Heart left ventricle (tissue), 16 donors: ENCODE measurements around the gene HES6. TPM values are rescaled to one million over a fixed set of nuclear protein-coding genes. Genes with fewer than 3 reads are reported as not detected.

Experiments used
- ATAC-seq, 4 donors: fragments of 200-7000 bp; cut with Tn5 transposase; one replicate each; pipeline ENCODE4 v1.9.1; 2020 to 2022; ENCODE audit warnings: moderate library complexity in 4 of 4, mild to moderate bottlenecking in 3 of 4, moderate number of reproducible peaks in 1 of 4
- DNase-seq, 5 donors: peaks; one replicate each; pipeline ENCODE4 v3.0.0-alpha.2; 2020
- H3K27ac ChIP-seq, 12 donors: fragments of 200-600 bp; sonication (generic) in 4 of 12; one replicate each; pipeline versions ENCODE4 v1.5.0 to v1.8.0; 2016 to 2022; ENCODE audit warnings: mild to moderate bottlenecking in 2 of 12
- H3K27me3 ChIP-seq, 9 donors: fragments of 200-600 bp; sonication (generic) in 2 of 9; one replicate each; pipeline versions ENCODE4 v1.5.1 to v1.8.0; 2016 to 2022; ENCODE audit warnings: mild to moderate bottlenecking in 3 of 9
- H3K36me3 ChIP-seq, 9 donors: fragments of 200-600 bp; sonication (generic) in 2 of 9; one replicate each; pipeline versions ENCODE4 v1.5.0 to v1.8.0; 2018 to 2022; ENCODE audit warnings: mild to moderate bottlenecking in 2 of 9
- H3K4me1 ChIP-seq, 12 donors: fragments of 200-600 bp; sonication (generic) in 4 of 12; one replicate each; pipeline versions ENCODE4 v1.5.0 to v1.8.0; 2016 to 2022; ENCODE audit warnings: mild to moderate bottlenecking in 3 of 12
- H3K4me3 ChIP-seq, 12 donors: fragments of 200-600 bp; sonication (generic) in 4 of 12; one replicate each; pipeline versions ENCODE4 v1.5.0 to v1.8.0; 2017 to 2022; ENCODE audit warnings: mild to moderate bottlenecking in 9 of 12, moderate library complexity in 4 of 12
- H3K9me3 ChIP-seq, 12 donors: fragments of 200-600 bp; sonication (generic) in 4 of 12; one replicate each; pipeline versions ENCODE4 v1.5.0 to v1.8.0; 2016 to 2022; ENCODE audit warnings: mild to moderate bottlenecking in 1 of 12
- POLR2A ChIP-seq, 2 donors: fragments of 450-650 bp; IDR thresholded peaks; one replicate each; pipeline ENCODE4 v1.6.1; 2017; ENCODE audit warnings: antibody characterized with exemption in 2 of 2, mild to moderate bottlenecking in 2 of 2, moderate library complexity in 2 of 2
- WGBS, 4 donors: extraction: QIAGEN DNeasy Blood & Tissue Kit in 2 of 4; methylation state at CpG; one replicate each; pipeline versions ENCODE4 v1.1.5 to v1.1.7; 2013 to 2018; 5-methylcytosine and 5-hydroxymethylcytosine counted together
- intact Hi-C, 10 donors: fragments of 100-400 bp; cut with DNase I; formaldehyde crosslinking; loops; one replicate each; pipeline versions ENCODE4 v1.11.1 to v1.14.2; 2022
- polyA plus RNA-seq, 2 donors: library from polyadenylated mRNA; stranded (reverse); fragments of 200-250 nt; gene quantifications; one replicate each; pipeline ENCODE4 v1.2.3, GENCODE V29; 2013
- total RNA-seq, 9 donors: library from RNA; depleted of rRNA in 2 of 9; stranded (reverse); fragments of >200 nt in 2 of 9; fragmentation: NEBNext Ultra II Directional in 3 of 9; extraction: Animal tissue kit (Norgen Biotek cat#: 25700) in 3 of 9; gene quantifications; one replicate each; pipeline versions ENCODE4 v1.1.0 to v1.2.4, GENCODE V29; 2016 to 2023
- TF ChIP-seq, protein P1 (sequence below), 12 donors: fragments of 200-600 bp; sonication (generic) in 4 of 12; IDR thresholded peaks; one replicate each; pipeline versions ENCODE4 v1.5.0 to v1.8.0; 2018 to 2022; ENCODE audit warnings: antibody characterized with exemption in 12 of 12, mild to moderate bottlenecking in 5 of 12
- donor health status: ischemic (EF 13 %, LVEDD 7.1; RV severe dilation, severe dysfunction).
- donor health status: healthy with polysubstance abuse.
- donor health status: DM: no; HTN: yes; CAD: no.
- donor health status: DM: no; HTN: no; CAD: no.
- donor health status: ischemic (EF 25% LVEDD 6.9; RV normal size, moderate dysfunction).
- donor health status: ischemic (EF 25% LVEDD 5.7; RV mildly dilated, moderate dysfunction).
- donor health status: healthy.
- donor health status: DM: yes; HTN: yes; CAD: no.
- donor health status: ischemic (EF 35%, LVEDD 5.7; RV mildly dilated, moderate dysfunction).
- donor health status: nonischemic (EF 11% LVEDD 7.7; RV severe dilation, severe dysfunction).
- donor health status: DM: yes; HTN: yes; CAD: no.
- donor health status: PGD.
- donor health status: ischemic (EF 29% LVEDD 5.4; RV normal size, mild dysfunction).
- donor health status: nonischemic (EF 23%, LVEDD 6.1; RV moderate dilation, normal function).

Gene HES6
- total and polyA plus RNA-seq, 11 donors = 0.45 to 9.1 (median 3.6) TPM

DNA sequence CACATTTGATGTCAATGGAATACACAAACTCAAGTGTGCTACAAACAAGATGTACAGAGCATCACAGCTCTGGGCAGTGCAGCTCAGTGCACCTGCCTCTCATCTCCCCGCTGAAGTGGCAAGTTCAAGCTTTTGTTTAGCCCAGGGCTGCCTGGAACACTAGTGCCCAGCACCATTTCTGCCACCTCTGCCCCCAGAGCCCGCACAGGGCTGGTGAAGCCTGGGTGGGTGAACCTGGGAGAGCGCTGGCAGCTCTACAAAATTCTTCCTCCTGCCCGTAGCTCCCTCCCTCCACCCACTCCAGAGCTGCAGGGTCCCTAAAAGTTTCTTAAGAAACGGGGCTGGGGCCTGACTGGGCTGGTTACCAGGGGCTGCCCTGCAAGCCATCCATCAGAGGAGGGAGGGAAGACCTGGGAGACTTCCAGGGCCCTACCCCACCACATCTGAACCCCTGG is 1.5 kb downstream of the HES6 start:
- Histone ChIP-seq H3K4me3 (no peak overlapping the region), H3K36me3 (no peaks in the 10 kb centered on the region), H3K27me3 (peaks cover 0 to 34% (median 7%) of the 10 kb centered on the region in 9 donors), H3K9me3 (no peaks in the 10 kb centered on the region), H3K4me1 (peaks cover 0 to 44% (median 19%) of the 10 kb centered on the region in 12 donors), H3K27ac (no peak overlapping the region)
- 86 to 93% (median 89%) methylated on average over 5 of the region's 5 CpGs for WGBS, 4 donors
- ATAC-seq = no peak
- intact Hi-C loops = loop anchor here in 1 of 10 donors (5.0 kb wide), 1 partner anchor 36 kb away; the partner anchor contains the start of gene ILKAP
- peak in 1 of 5 donors; percentile 14 for DNase-seq
- TF ChIP-seq, protein P1, sequence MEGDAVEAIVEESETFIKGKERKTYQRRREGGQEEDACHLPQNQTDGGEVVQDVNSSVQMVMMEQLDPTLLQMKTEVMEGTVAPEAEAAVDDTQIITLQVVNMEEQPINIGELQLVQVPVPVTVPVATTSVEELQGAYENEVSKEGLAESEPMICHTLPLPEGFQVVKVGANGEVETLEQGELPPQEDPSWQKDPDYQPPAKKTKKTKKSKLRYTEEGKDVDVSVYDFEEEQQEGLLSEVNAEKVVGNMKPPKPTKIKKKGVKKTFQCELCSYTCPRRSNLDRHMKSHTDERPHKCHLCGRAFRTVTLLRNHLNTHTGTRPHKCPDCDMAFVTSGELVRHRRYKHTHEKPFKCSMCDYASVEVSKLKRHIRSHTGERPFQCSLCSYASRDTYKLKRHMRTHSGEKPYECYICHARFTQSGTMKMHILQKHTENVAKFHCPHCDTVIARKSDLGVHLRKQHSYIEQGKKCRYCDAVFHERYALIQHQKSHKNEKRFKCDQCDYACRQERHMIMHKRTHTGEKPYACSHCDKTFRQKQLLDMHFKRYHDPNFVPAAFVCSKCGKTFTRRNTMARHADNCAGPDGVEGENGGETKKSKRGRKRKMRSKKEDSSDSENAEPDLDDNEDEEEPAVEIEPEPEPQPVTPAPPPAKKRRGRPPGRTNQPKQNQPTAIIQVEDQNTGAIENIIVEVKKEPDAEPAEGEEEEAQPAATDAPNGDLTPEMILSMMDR (IDR thresholded peaks at IDR 0.05) = no peak
- TF ChIP-seq POLR2A (IDR thresholded peaks at IDR 0.05) = no peak

DNA sequence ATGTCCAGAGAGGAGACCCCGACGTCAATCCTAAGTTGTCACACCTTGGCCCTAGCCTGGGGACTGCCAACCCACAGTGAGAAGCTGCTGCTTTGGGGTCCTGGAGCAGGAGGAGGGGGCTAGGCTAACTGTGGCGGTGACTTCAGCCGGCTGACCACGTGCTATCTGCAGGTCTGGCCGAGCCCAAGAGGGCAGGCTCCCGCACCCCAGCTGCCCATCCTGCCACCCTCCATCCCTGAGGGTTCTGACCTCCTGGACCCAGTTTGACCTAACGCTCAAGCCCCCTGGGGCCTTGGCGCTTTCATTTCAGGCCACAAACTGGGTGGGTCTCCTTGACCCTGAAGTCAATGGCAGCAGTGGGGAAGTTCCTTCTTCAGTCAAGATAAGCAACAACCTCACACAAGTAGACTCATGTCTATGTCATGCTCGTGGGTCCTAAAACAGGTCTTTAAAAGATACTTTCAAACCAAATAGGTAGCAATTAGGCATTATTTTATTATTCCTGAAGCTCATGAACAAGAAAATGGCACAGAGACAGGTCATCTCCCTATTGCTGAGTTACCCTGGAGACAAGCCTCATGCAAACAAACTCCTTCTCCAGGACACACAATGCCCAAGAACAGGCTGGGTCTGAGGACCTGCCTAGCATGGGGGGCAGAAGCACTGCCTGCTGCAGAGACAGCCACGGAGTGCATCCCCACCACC is 2.3 kb downstream of the HES6 start:
- Histone ChIP-seq H3K4me3 (no peak overlapping the region), H3K9me3 (no peaks in the 10 kb centered on the region), H3K4me1 (peaks cover 0 to 37% (median 16%) of the 10 kb centered on the region in 12 donors), H3K27ac (no peak overlapping the region), H3K27me3 (peaks cover 0 to 34% (median 7%) of the 10 kb centered on the region in 9 donors), H3K36me3 (no peaks in the 10 kb centered on the region)
- intact Hi-C loops = loop anchor here in 1 of 10 donors (5.0 kb wide), 1 partner anchor 35 kb away; the partner anchor contains the start of gene ILKAP
- 84 to 89% (median 86%) methylated on average over 4 to 11 of the region's 11 CpGs for WGBS, 4 donors
- DNase-seq (no peak), ATAC-seq (no peak)
- TF ChIP-seq POLR2A (IDR thresholded peaks at IDR 0.05) = no peak
- TF ChIP-seq, protein P1 (IDR thresholded peaks at IDR 0.05) = no peak

- Histone ChIP-seq H3K36me3 (no peaks in the 10 kb centered on the region), H3K27ac (no peak overlapping the region), H3K4me1 (peaks cover 0 to 30% (median 14%) of the 10 kb centered on the region in 12 donors), H3K27me3 (peaks cover 0 to 34% (median 7%) of the 10 kb centered on the region in 9 donors), H3K9me3 (no peaks in the 10 kb centered on the region), H3K4me3 (no peak overlapping the region)
- DNase-seq (no peak), ATAC-seq (no peak)
- intact Hi-C loops = loop anchor here in 1 of 10 donors (5.0 kb wide), 1 partner anchor 34 kb away; the partner anchor contains the start of gene ILKAP
- WGBS, 4 donors = 68 to 90% (median 88%) methylated on average over 4 of the region's 4 CpGs
- TF ChIP-seq POLR2A (IDR thresholded peaks at IDR 0.05) = no peak
- TF ChIP-seq, protein P1 (IDR thresholded peaks at IDR 0.05) = no peak
These were observed 3.3 kb downstream of the HES6 start for GRCh38 chr2:238236571-238236970.

DNA sequence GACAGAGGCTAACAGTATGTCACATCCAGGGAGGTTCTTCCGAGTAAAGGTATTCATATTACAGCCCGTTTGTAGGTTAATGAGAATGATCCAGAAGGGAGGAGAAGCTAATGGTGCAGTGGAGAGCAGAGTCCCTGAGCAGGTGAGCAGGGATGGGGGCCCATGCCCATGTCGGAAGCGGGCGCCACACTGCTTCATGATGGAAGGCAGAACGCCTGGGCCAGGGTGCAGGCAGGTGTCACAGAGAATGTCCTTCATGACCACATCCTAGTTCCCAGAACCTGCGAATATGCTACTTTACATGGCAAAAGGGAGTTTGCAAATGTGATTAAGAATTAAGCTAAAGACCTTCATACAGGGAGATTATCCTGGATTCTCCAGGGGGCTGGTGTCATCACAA is 4.0 kb downstream of the HES6 start:
- no peak for DNase-seq
- no peak for ATAC-seq
- Histone ChIP-seq H3K4me3 (no peak overlapping the region), H3K27ac (no peak overlapping the region), H3K36me3 (no peaks in the 10 kb centered on the region), H3K9me3 (no peaks in the 10 kb centered on the region), H3K4me1 (peaks cover 0 to 31% (median 14%) of the 10 kb centered on the region in 12 donors), H3K27me3 (peaks cover 0 to 30% (median 7%) of the 10 kb centered on the region in 9 donors)
- intact Hi-C loops = loop anchor here in 1 of 10 donors (5.0 kb wide), 1 partner anchor 34 kb away; the partner anchor contains the start of gene ILKAP
- 87 to 95% (median 92%) methylated on average over 7 of the region's 7 CpGs for WGBS, 4 donors
- no peak for TF ChIP-seq POLR2A (IDR thresholded peaks at IDR 0.05)
- TF ChIP-seq, protein P1 (IDR thresholded peaks at IDR 0.05) = no peak
